ENCODE measurements around the gene COPS3.

- TF ChIP-seq EP300 (IDR thresholded peaks at IDR 0.05; ENCODE audit: low read depth) (no peak), POLR2A (IDR thresholded peaks at IDR 0.05) (no peak), CTCF (IDR thresholded peaks at IDR 0.05) (no peak), POLR2AphosphoS5 (IDR thresholded peaks at IDR 0.05) (no peak)
Observed at GRCh38 chr17:17198281-17198680, 82.8 kb downstream of the COPS3 start.
